GM12801 (cell line): ENCODE results near the gene INPP5D.

Source experiments
- CTCF ChIP-seq: IDR thresholded peaks from one replicate; pipeline ENCODE4 v1.5.1; 2011; ENCODE audit warnings: control low read depth; ENCODE audit not compliant: insufficient read length; ENCODE audit errors: extremely low read depth

Gene INPP5D

GRCh38 chr2:233015019-233015645 is 45.0 kb upstream of the INPP5D start:
- TF ChIP-seq CTCF: no peak

GRCh38 chr2:233017947-233018346 is 42.2 kb upstream of the INPP5D start:
- TF ChIP-seq CTCF: no peak

GRCh38 chr2:233020454-233020853 is 39.7 kb upstream of the INPP5D start:
- no peak for TF ChIP-seq CTCF

- TF ChIP-seq CTCF: no peak
These were observed 38.4 kb upstream of the INPP5D start for GRCh38 chr2:233021771-233022170.

GRCh38 chr2:233022561-233022960 is 37.6 kb upstream of the INPP5D start:
- TF ChIP-seq CTCF: no peak

- TF ChIP-seq CTCF: no peak
These were observed 37.0 kb upstream of the INPP5D start for GRCh38 chr2:233023007-233023760.

- TF ChIP-seq CTCF: no peak
These were observed 36.3 kb upstream of the INPP5D start for GRCh38 chr2:233023761-233024410.
